ENCODE data around the gene GRID2. TPM values are rescaled to one million over a fixed set of nuclear protein-coding genes. Genes with fewer than 3 reads are reported as not detected.

The GRID2 gene
- polyA plus RNA-seq, 1 experiment = not detected

DNA sequence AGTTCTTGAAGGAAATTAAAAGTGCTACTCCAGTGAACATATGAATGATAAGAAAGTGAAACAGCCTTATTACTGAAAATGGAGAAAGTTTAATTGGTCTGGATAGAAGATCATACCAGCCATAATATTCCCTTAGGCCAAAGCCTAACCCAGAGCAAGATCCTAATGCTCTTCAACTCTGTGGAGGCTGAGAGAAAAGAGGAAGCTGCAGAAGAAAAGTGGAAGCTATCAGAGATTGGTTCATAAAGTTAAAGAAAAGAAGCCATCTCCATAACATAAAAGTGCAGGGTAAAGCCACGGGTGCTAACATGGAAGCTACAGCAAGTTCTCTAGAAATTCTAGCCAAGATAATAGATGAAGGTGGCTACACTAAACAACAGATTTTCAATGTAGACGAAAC lies 1439.3 kb downstream of the GRID2 start:
- CTCF ChIA-PET = no interaction called here
- DNase-seq (ENCODE audit: low read depth, low spot score) = no peak
- Histone ChIP-seq H3K9me3 (ENCODE audit: control insufficient read depth, insufficient read depth, low read length) (no peaks in the 10 kb centered on the region), H3K27ac (ENCODE audit: low read depth, low read length) (no peak overlapping the region), H3K27me3 (ENCODE audit: control insufficient read depth, insufficient read depth, low read length) (no peaks in the 10 kb centered on the region), H3K4me3 (ENCODE audit: low read depth, low read length) (no peak overlapping the region)
- TF ChIP-seq, protein P1, sequence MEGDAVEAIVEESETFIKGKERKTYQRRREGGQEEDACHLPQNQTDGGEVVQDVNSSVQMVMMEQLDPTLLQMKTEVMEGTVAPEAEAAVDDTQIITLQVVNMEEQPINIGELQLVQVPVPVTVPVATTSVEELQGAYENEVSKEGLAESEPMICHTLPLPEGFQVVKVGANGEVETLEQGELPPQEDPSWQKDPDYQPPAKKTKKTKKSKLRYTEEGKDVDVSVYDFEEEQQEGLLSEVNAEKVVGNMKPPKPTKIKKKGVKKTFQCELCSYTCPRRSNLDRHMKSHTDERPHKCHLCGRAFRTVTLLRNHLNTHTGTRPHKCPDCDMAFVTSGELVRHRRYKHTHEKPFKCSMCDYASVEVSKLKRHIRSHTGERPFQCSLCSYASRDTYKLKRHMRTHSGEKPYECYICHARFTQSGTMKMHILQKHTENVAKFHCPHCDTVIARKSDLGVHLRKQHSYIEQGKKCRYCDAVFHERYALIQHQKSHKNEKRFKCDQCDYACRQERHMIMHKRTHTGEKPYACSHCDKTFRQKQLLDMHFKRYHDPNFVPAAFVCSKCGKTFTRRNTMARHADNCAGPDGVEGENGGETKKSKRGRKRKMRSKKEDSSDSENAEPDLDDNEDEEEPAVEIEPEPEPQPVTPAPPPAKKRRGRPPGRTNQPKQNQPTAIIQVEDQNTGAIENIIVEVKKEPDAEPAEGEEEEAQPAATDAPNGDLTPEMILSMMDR (IDR thresholded peaks at IDR 0.05; ENCODE audit: low read depth, low read length) = no peak
- POLR2A ChIA-PET = no interaction called here

DNA sequence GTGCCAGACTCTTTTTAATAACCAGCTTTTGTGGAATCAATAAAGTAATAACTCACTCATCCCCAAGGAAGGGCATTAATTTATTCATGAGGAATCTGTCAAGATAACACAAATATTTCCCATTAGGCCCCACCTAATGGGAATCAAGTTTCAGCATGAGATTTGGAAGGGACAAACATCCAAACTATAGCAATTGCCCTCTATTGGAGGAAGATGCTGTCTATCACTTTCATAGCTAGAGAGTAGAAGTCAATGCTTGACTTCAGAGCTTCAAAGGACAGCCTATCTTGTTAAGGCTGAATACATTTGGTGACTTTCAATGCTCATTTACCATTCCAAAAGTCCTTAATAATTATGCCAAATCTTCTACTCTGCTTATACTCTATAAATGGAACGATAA lies 1439.9 kb downstream of the GRID2 start:
- Histone ChIP-seq H3K27ac (ENCODE audit: low read depth, low read length) (no peak overlapping the region), H3K27me3 (ENCODE audit: control insufficient read depth, insufficient read depth, low read length) (no peaks in the 10 kb centered on the region), H3K4me3 (ENCODE audit: low read depth, low read length) (no peak overlapping the region), H3K9me3 (ENCODE audit: control insufficient read depth, insufficient read depth, low read length) (no peaks in the 10 kb centered on the region)
- DNase-seq (ENCODE audit: low read depth, low spot score) = no peak
- ChIA-PET POLR2A (no interaction called here), CTCF (interaction anchor here (1.5 kb wide), 1 partner anchor 45 kb away, joined by 4 read pairs; no protein-coding TSS in a partner anchor)
- TF ChIP-seq, protein P1 (IDR thresholded peaks at IDR 0.05; ENCODE audit: low read depth, low read length) = no peak

DNA sequence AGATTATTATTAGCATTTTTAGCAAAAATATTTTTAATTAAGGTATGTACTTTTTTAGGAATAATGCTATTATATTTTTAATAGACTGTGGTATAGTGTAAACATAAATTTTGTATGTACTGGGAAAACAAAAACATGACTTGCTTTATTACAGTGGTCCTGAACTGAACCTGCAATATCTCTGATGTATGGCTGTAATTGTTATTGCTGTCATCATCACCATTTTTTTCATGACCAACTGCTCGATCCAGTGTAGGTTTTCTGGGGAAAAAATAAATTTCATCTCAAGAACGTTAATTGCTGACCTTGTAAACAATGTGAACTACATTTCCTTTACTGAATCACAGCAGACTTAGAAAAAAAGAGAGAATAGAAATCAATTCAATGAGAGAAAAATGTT lies 1441.2 kb downstream of the GRID2 start:
- Histone ChIP-seq H3K9me3 (ENCODE audit: control insufficient read depth, insufficient read depth, low read length) (no peaks in the 10 kb centered on the region), H3K4me3 (ENCODE audit: low read depth, low read length) (no peak overlapping the region), H3K27ac (ENCODE audit: low read depth, low read length) (no peak overlapping the region), H3K27me3 (ENCODE audit: control insufficient read depth, insufficient read depth, low read length) (no peaks in the 10 kb centered on the region)
- ChIA-PET CTCF (interaction anchor here (1.5 kb wide), 1 partner anchor 43 kb away, joined by 4 read pairs; no protein-coding TSS in a partner anchor), POLR2A (interaction anchor here (0.6 kb wide), 1 partner anchor 463 kb away, joined by 6 read pairs; the partner anchor contains the start of gene SMARCAD1)
- TF ChIP-seq, protein P1 (IDR thresholded peaks at IDR 0.05; ENCODE audit: low read depth, low read length) = no peak
- no peak for DNase-seq (ENCODE audit: low read depth, low spot score)

DNA sequence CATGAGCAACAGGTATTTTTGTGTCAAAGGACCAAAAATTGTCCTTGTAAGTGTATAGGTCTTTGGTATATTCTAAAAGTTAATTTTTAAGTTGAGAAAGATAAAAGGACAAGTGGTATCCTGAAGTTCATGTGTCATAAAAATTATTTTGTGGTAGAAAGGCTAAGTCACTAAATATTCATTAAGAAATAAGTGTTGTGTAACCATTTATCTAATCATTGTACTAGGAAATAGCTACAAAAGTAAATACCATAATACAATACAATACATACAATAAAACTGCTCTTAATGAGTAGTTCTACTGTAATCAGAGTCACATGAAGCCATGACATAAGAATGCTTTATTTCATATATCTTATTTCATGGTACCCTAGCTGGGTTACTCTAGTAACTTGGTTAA lies 1442.3 kb downstream of the GRID2 start:
- H3K27me3 ChIP-seq (ENCODE audit: control insufficient read depth, insufficient read depth, low read length) = no peaks in the 10 kb centered on the region
- DNase-seq (ENCODE audit: low read depth, low spot score) = no peak
- TF ChIP-seq, protein P1 (IDR thresholded peaks at IDR 0.05; ENCODE audit: low read depth, low read length) = no peak
- CTCF ChIA-PET = interaction anchor here (1.2 kb wide), 1 partner anchor 18 kb away, joined by 4 read pairs; no protein-coding TSS in a partner anchor
- POLR2A ChIA-PET = no interaction called here
- no peaks in the 10 kb centered on the region for H3K9me3 ChIP-seq (ENCODE audit: control insufficient read depth, insufficient read depth, low read length)
- H3K27ac ChIP-seq (ENCODE audit: low read depth, low read length) = no peak overlapping the region
- H3K4me3 ChIP-seq (ENCODE audit: low read depth, low read length) = no peak overlapping the region

DNA sequence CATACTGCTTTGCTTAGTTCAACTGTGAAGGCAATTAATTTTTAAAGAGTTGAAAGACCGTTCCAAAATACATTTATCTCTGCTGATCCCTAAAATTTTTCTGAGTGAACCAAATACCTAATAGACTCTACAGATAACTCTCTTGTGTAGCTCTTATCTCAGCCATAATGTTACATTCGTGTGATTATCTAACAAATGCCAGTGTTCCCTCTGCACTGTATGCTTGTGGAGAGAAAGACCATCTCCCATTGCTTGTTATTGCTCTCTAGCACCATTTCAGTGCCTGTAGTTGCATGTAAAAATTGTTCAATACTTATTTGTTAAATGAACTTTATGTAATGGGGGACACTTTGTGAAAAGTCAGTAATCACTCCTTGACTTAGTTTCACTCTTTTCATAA lies 1443.5 kb downstream of the GRID2 start:
- no peaks in the 10 kb centered on the region for H3K9me3 ChIP-seq (ENCODE audit: control insufficient read depth, insufficient read depth, low read length)
- CTCF ChIA-PET = interaction anchor here (1.2 kb wide), 1 partner anchor 17 kb away, joined by 4 read pairs; no protein-coding TSS in a partner anchor

More for the DNA sequence above, 1443.5 kb downstream of the GRID2 start:
- Histone ChIP-seq H3K4me3 (ENCODE audit: low read depth, low read length) (no peak overlapping the region), H3K27ac (ENCODE audit: low read depth, low read length) (no peak overlapping the region), H3K27me3 (ENCODE audit: control insufficient read depth, insufficient read depth, low read length) (no peaks in the 10 kb centered on the region)
- POLR2A ChIA-PET = no interaction called here
- DNase-seq (ENCODE audit: low read depth, low spot score) = no peak
- TF ChIP-seq, protein P1 (IDR thresholded peaks at IDR 0.05; ENCODE audit: low read depth, low read length) = no peak

All from AG04450 (cell line).